Left cardiac atrium (tissue), 4 donors: ENCODE results near the gene KSR2. TPM values are rescaled to one million over a fixed set of nuclear protein-coding genes. Genes with fewer than 3 reads are reported as not detected.
A peak's percentile ranks its signal among the peaks of the same experiment; 100 is the strongest.

Source experiments
- ATAC-seq, 2 donors: fragments of 200-7000 bp; cut with Tn5 transposase; one replicate each; pipeline ENCODE4 v1.9.1; 2020; ENCODE audit warnings: mild to moderate bottlenecking in 2 of 2, moderate library complexity in 2 of 2
- DNase-seq: peaks from one replicate; pipeline ENCODE4 v3.0.0-alpha.2; 2020
- intact Hi-C, 2 donors: fragments of 100-400 bp; cut with DNase I; formaldehyde crosslinking; loops; one replicate each; pipeline versions ENCODE4 v1.14.1 to v1.15.1; 2022 to 2023
- total RNA-seq, 2 donors: library from RNA; stranded (reverse); fragmentation: NEBNext Ultra II Directional; extraction: Animal tissue kit (Norgen Biotek cat#: 25700); gene quantifications; one replicate each; pipeline ENCODE4 v1.2.1, GENCODE V29; 2021
- donor health status: DM: no; HTN: yes; CAD: no.
- donor health status: DM: no; HTN: yes; CAD: no; lungs with severe emphysema.
- donor health status: DM: yes; HTN: yes; CAD: no.
- donor health status: Dilated cardiomyopathy.

The KSR2 gene
- total RNA-seq, 2 donors from 2014 or later, result under 0.01 to 0.05 TPM

- intact Hi-C loops, result loop anchor here (10.0 kb wide), 2 partner anchors 255 to 345 kb away; no protein-coding TSS in a partner anchor
- ATAC-seq, result peak in 1 of 2 donors; percentile 57
- no peak for DNase-seq
These were observed 388.6 kb downstream of the KSR2 start for GRCh38 chr12:117580015-117580717.

GRCh38 chr12:117577122-117577657 lies 391.6 kb downstream of the KSR2 start:
- DNase-seq (no peak), ATAC-seq (no peak)
- intact Hi-C loops, result no loop called here

DNA sequence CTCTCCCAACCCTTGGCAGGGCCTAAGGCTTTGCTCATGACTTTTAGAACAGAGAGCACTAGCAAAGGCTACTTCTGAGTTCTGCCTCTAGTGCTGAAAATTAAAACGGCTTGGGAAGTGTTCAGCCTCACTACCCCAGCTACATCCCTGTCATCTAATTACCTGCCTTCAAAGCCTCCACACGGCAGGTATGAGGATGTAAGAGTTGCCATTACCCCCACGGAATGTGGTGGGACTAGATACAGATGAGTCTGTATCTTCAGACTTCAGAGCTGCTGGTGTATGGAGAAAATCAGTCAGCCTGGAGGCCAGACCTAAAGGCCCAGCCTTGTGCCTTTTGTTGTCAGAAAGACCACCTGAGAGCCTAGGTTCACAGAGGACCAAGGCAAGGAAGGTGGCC lies 392.7 kb downstream of the KSR2 start:
- DNase-seq (no peak), ATAC-seq (no peak)
- intact Hi-C loops, result no loop called here

DNA sequence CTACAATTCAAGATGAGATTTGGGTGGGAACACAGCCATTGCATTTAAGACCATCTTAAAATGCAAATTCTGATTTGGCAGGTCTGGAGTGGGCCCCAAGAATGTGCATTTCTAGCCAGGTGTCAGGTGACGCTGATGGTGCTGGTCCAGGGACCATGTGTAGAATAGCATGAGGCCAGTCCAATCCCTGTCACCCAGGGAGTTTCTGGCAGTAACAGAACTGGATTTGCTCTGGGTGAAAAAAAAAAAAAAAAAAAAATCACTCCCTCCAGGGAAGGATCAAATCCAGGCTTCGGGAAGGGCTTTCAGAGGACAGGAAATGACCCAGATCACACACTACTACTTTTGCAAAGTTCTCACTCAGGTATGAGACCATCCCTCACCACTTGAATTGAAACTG lies 394.1 kb downstream of the KSR2 start:
- intact Hi-C loops, result no loop called here
- ATAC-seq (no peak), DNase-seq (no peak)

DNA sequence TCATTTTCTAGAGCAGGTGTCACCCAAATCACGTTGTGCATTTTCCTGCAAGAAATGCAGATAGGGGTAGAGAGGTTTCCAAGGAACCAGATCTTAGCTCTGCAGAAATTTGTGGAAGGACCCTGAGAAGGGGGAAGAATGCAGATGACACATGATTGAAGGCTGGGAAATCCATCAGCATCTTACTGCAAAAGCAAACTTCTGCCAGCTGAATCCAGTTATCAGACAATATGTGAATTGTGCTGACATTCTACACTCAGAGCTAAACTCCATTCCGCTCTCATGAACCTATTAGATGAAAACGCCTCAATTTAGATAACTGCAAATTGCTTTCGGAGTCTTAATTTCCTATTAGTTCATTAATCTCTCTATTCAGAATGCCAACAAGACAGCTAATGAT lies 396.0 kb downstream of the KSR2 start:
- ATAC-seq (no peak), DNase-seq (no peak)
- intact Hi-C loops, result no loop called here

GRCh38 chr12:117571321-117571720 lies 397.5 kb downstream of the KSR2 start:
- DNase-seq, result no peak
- intact Hi-C loops, result no loop called here

GRCh38 chr12:117570608-117571007 lies 398.2 kb downstream of the KSR2 start:
- intact Hi-C loops, result no loop called here
- DNase-seq, result no peak
- ATAC-seq, result no peak

More at GRCh38 chr12:117571321-117571720, 397.5 kb downstream of the KSR2 start:
- ATAC-seq, result no peak

DNA sequence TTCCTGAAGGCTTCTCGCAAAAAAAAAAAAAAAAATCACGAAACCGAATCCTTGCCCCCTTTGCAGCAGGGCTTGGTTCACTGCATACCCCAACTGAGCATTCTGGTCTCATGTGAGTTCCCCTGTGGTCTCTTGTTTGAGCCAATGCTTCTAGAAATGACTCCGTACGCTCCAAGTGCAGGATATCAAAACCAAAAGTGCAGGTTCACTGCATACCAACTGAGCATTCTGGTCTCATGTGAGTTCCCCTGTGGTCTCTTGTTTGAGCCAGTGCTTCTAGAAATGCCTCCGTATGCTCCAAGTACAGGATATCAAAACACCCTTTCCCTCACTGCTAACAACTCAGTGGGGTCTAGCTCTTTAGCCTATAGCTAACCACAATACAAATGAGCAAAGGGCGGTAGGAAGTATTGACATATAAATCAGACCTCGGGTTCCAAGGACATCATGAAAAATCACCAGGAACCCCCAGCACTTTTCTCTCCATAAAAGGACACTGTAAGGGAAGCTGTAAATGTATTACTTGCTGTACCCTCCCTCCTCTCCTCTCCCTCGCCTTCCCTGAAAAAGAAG lies 401.1 kb downstream of the KSR2 start:
- intact Hi-C loops, result no loop called here
- ATAC-seq (no peak), DNase-seq (no peak)

GRCh38 chr12:117564881-117565280 lies 403.9 kb downstream of the KSR2 start:
- ATAC-seq (no peak), DNase-seq (no peak)
- intact Hi-C loops, result no loop called here

DNA sequence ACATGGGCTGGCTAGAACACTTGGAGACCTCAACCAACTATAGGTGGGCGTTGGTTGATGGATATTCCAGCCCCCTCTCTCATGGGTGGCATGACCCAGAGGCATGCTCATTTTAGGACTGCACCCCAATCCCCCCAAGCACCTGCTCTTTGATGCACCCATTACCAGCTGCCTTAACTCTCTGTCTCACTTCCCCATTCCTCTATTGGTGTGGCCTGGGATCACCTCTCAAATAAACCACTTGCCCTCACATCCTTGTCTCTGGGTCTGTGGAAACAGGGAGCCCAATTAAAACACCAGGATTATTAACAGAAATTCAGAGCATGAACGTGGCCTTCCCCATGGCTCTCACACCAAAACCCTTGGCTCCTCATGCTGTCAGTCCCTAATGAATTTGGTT lies 405.1 kb downstream of the KSR2 start:
- ATAC-seq (no peak), DNase-seq (no peak)
- intact Hi-C loops, result no loop called here

DNA sequence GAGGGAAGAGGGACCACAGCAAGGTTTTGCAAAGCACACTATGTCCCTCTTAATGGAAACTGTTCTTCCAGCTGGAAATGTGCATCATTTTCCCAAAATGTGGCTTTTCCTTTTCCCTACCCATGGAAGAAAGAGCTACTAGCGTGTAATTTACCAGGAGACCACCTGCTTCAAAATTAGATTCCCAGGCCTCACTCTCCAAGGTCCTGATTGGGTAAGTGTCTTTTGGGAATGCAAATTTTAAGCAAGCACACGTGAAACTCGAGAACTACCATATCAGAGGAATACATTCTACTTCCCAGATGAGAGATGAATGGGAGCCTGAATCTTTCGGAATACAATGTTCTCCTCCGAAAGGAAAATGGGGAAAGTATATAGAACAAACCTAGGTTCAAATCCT lies 405.8 kb downstream of the KSR2 start:
- ATAC-seq, result no peak
- DNase-seq, result no peak
- intact Hi-C loops, result no loop called here

DNA sequence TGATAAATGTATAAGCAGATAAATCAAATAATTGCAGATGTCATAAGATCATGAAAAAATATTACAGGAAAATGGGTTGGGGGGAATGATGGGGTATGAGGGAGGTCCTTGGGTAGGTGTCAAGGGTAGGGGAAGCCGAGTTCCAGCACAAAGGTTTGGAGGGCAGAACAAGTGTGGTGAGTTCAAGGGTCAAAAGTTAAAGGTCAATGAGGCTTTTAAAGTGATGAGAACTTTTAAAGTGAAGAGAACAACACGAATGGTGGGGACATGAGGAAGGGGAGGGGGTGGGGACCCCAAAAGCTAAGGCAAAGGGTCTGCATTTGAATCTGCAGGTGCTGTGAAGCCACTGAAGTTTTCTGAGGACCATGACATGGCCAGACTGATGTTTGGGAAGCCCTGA lies 406.8 kb downstream of the KSR2 start:
- DNase-seq (no peak), ATAC-seq (no peak)
- intact Hi-C loops, result no loop called here

- ATAC-seq, result no peak
- intact Hi-C loops, result no loop called here
- no peak for DNase-seq
These were observed 408.8 kb downstream of the KSR2 start for GRCh38 chr12:117559978-117560377.

DNA sequence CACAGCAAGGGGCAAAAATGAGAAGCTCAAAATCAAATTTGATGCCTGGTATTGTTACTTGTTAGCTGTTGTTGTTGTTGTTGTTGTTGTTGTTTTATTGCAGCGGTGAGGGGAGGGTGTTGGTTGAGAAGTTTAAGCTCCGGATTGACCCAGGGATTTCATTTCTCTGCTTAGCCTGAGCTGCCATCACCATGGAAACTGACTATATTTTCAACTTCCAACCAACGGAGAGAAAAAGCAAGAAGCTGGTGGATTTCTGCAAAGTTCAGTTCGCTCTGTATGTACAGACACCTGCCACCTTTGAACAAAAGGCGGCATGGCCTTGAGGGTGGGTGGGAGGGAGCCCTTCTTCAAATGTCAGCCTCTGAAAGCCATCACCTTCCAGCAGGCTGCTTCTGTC lies 412.9 kb downstream of the KSR2 start:
- no peak for DNase-seq

DNA sequence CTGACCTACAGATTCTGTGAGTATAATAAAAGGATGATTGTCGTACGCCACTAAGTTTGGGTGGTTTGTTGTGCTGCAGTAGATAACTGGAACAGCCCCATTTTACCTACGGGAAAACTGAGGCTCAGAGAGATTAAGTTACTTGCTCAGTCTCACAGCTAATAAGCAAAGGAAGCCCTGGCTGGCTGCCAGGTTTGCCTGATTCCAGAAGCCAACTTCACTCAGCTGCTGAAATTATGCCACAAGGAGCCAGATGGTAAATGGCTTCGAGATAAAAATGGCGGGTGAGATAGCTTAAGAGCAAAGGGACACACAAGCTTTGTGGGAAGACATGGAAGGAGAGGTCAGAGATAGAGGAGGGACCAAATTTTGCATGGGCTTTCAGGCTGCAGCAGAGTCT lies 415.8 kb downstream of the KSR2 start:
- DNase-seq, result peak; percentile 30
- intact Hi-C loops, result no loop called here
- no peak for ATAC-seq

More for the DNA sequence above, 412.9 kb downstream of the KSR2 start:
- no peak for ATAC-seq
- intact Hi-C loops, result no loop called here

DNA sequence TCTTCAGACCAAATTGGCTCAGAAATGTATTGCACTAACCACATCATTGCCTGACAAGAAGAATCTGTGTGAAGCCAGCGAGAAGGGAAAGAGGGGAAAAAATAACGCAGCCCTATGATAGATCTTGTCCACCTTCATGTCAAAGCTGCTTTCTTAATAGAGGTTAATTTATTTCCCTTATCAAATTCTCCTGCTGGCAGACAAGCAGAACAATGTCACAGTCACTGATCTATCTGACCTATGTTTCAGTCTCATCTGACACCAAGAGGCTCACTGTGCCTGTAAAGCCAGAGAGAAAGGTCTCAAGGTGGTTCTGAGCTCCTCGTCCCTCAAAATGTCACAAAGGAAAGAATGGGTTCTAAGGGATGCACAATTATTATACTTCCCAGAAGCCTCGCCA lies 417.1 kb downstream of the KSR2 start:
- DNase-seq (no peak), ATAC-seq (no peak)
- intact Hi-C loops, result no loop called here

DNA sequence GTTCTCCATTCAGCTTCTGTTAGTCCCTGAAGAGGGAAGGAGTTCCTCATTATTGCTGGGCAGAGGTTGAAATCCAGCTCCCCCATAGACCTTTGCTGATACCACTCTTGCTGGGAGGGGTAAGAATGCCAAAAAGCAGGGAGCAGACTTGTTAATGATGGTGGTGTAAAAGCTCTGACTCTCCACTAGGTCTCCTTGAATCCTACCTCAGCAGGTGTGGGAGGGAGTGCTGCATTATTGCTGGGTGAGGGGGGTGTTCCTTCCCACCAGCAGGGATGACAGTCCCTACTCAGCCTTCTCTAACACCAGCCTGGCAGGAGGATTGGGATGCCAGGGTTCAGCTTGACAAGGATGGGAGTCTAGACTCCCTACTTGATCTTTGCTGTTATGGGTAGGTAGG lies 421.6 kb downstream of the KSR2 start:
- intact Hi-C loops, result no loop called here
- no peak for ATAC-seq
- DNase-seq, result no peak

DNA sequence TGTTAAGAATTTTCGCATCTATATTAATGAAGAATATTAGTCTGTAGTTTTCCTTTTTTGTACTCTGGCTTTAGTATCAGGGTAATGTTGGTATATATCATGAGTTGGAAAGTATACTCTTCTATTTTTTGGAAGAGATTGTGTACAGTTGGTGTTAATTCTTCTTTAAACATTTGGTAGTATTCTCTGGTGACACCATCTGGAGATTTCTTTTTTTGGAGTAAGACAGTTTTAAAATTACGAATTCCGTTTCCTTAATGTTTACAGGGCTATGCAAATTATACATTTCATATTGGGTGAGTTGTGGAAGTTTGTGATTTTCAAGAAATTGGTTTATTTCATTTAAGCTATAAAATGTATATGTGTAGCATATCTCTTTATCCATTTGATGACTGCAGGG lies 423.6 kb downstream of the KSR2 start:
- no peak for ATAC-seq
- intact Hi-C loops, result no loop called here
- DNase-seq, result no peak

- no peak for DNase-seq
- intact Hi-C loops, result no loop called here
- ATAC-seq, result no peak
These were observed 428.8 kb downstream of the KSR2 start for GRCh38 chr12:117540011-117540410.

DNA sequence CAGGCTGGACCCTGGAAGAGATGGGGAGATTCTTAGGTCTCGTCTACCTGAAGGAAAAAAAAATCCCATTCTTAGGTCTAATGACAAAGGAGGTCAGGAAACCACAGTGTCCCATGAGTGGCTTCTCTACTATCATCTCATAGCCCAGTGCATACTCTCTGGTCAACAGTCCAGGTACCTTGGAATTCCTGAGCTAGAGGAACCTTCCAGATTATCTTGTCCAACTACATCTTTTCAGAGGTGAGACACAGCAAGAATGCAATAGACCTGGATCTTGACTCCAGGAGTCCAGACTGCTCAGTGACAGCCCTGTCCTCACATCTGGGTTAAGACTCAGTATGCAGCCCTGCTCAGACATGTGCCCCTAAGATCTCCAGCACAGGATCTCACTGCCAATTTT lies 429.9 kb downstream of the KSR2 start:
- no peak for DNase-seq

More for the DNA sequence above, 429.9 kb downstream of the KSR2 start:
- no peak for ATAC-seq
- intact Hi-C loops, result no loop called here
